GM23338 (cell line): ENCODE data around the gene MYO15B. TPM values are rescaled to one million over a fixed set of nuclear protein-coding genes. Genes with fewer than 3 reads are reported as not detected.

ENCODE experiments used
- ATAC-seq: fragments of 200-7000 bp; cut with Tn5 transposase; 3 replicates; pipeline ENCODE4 v1.9.1; 2020
- DNase-seq: peaks from one replicate; pipeline ENCODE4 v3.0.0-alpha.2; 2015; ENCODE audit warnings: low spot score
- H2AFZ ChIP-seq: fragments of 200-600 bp; sonication (generic); 2 replicates; pipeline ENCODE4 v1.8.0; 2016; ENCODE audit warnings: antibody characterized with exemption, mild to moderate bottlenecking, moderate library complexity
- H3F3A ChIP-seq: fragments of 200-600 bp; sonication (generic); replicated peaks from 2 replicates; pipeline ENCODE4 v1.8.0; 2017; ENCODE audit warnings: antibody characterized with exemption, mixed run types, low read depth
- H3K27ac ChIP-seq: fragments of 200-600 bp; sonication (generic); 2 replicates; pipeline ENCODE4 v1.6.1; 2016; ENCODE audit warnings: low read depth
- H3K27me3 ChIP-seq: fragments of 200-600 bp; sonication (generic); 2 replicates; pipeline ENCODE4 v1.8.0; 2016; ENCODE audit warnings: mild to moderate bottlenecking, mixed run types, moderate library complexity; ENCODE audit not compliant: insufficient read depth
- H3K36me3 ChIP-seq: fragments of 200-600 bp; sonication (generic); 2 replicates; pipeline ENCODE4 v1.8.0; 2016; ENCODE audit warnings: mild to moderate bottlenecking; ENCODE audit not compliant: insufficient read depth
- H3K4me1 ChIP-seq: fragments of 200-600 bp; sonication (generic); 2 replicates; pipeline ENCODE4 v1.8.0; 2016; ENCODE audit warnings: mild to moderate bottlenecking, moderate library complexity; ENCODE audit not compliant: insufficient read depth
- H3K4me2 ChIP-seq: fragments of 200-600 bp; sonication (generic); 2 replicates; pipeline ENCODE4 v1.7.1; 2017; ENCODE audit warnings: mixed run types
- H3K4me3 ChIP-seq: fragments of 200-600 bp; sonication (generic); 2 replicates; pipeline ENCODE4 v1.6.1; 2016; ENCODE audit warnings: mixed run types
- H3K79me2 ChIP-seq: fragments of 200-600 bp; sonication (generic); replicated peaks from 2 replicates; pipeline ENCODE4 v1.8.0; 2017; ENCODE audit warnings: mild to moderate bottlenecking; ENCODE audit not compliant: insufficient read depth
- H3K9me2 ChIP-seq: fragments of 200-600 bp; sonication (generic); 2 replicates; pipeline ENCODE4 v1.8.0; 2017; ENCODE audit not compliant: insufficient read depth
- H4K20me1 ChIP-seq: fragments of 200-600 bp; sonication (generic); replicated peaks from 2 replicates; pipeline ENCODE4 v1.8.0; 2017; ENCODE audit warnings: mild to moderate bottlenecking; ENCODE audit not compliant: insufficient read depth
- H3K27ac Mint-ChIP-seq: 2 replicates; pipeline ENCODE4 v1.8.0; 2020; ENCODE audit warnings: inconsistent platforms, mild to moderate bottlenecking, moderate library complexity, mixed read lengths
- H3K27me3 Mint-ChIP-seq: 3 replicates; pipeline ENCODE4 v1.8.0; 2022; ENCODE audit warnings: low read depth, mild to moderate bottlenecking, moderate library complexity, mixed read lengths, inconsistent platforms; ENCODE audit not compliant: insufficient read depth, poor library complexity
- H3K36me3 Mint-ChIP-seq: 3 replicates; pipeline ENCODE4 v1.8.0; 2021; ENCODE audit warnings: low read depth, mild to moderate bottlenecking, inconsistent platforms, moderate library complexity, mixed read lengths
- H3K4me1 Mint-ChIP-seq: 3 replicates; pipeline ENCODE4 v1.8.0; 2020; ENCODE audit warnings: mild to moderate bottlenecking, inconsistent platforms, mixed read lengths
- H3K4me3 Mint-ChIP-seq: 3 replicates; pipeline ENCODE4 v1.8.0; 2021; ENCODE audit warnings: moderate library complexity, mild to moderate bottlenecking, inconsistent platforms, mixed read lengths
- H3K9me3 Mint-ChIP-seq: 3 replicates; pipeline ENCODE4 v1.8.0; 2020; ENCODE audit warnings: moderate library complexity, mild to moderate bottlenecking, inconsistent platforms, mixed read lengths
- CREB1 ChIP-seq: fragments of 250-450 bp; sonication (Bioruptor Pico); IDR thresholded peaks from 2 replicates; pipeline ENCODE4 v1.5.0; 2020; ENCODE audit warnings: low read depth, mild to moderate bottlenecking, moderate library complexity
- CTCF ChIP-seq, 2 experiments: fragments of 200-600 bp in 1 of 2; sonication (generic) in 1 of 2; conservative IDR thresholded peaks; 2 replicates each; pipeline versions ENCODE4 v1.5.1 to v1.6.1; 2016 to 2017; ENCODE audit warnings: antibody characterized with exemption in 2 of 2, low read depth in 2 of 2, mild to moderate bottlenecking in 2 of 2, moderate library complexity in 1 of 2
- ETS1 ChIP-seq: IDR thresholded peaks from 2 replicates; pipeline ENCODE4 v1.6.1; 2016; ENCODE audit warnings: antibody characterized with exemption
- EZH2 ChIP-seq: fragments of 200-600 bp; sonication (generic); IDR thresholded peaks from one replicate; pipeline ENCODE4 v1.8.0; 2017; ENCODE audit warnings: antibody characterized with exemption, mild to moderate bottlenecking, low read depth; ENCODE audit not compliant: unreplicated experiment
- EZH2phosphoT487 ChIP-seq: fragments of 200-600 bp; sonication (generic); IDR thresholded peaks from one replicate; pipeline ENCODE4 v1.8.1; 2018; ENCODE audit warnings: antibody characterized with exemption; ENCODE audit not compliant: unreplicated experiment
- JUNB ChIP-seq: IDR thresholded peaks from one replicate; pipeline ENCODE4 v1.6.1; 2016; ENCODE audit warnings: antibody characterized with exemption; ENCODE audit not compliant: unreplicated experiment
- NANOG ChIP-seq: IDR thresholded peaks from 2 replicates; pipeline ENCODE4 v1.6.1; 2016; ENCODE audit warnings: antibody characterized with exemption, borderline replicate concordance
- POLR2AphosphoS5 ChIP-seq: IDR thresholded peaks from 2 replicates; pipeline ENCODE4 v1.6.1; 2016; ENCODE audit warnings: antibody characterized with exemption, low read depth
- REST ChIP-seq: IDR thresholded peaks from one replicate; pipeline ENCODE4 v1.6.1; 2018; ENCODE audit warnings: antibody characterized with exemption; ENCODE audit not compliant: unreplicated experiment
- STAT1 ChIP-seq: IDR thresholded peaks from one replicate; pipeline ENCODE4 v1.6.1; 2016; ENCODE audit warnings: antibody characterized with exemption; ENCODE audit not compliant: unreplicated experiment
- ZNF114 ChIP-seq: fragments of 250-450 bp; sonication (Bioruptor Pico); IDR thresholded peaks from 2 replicates; pipeline ENCODE4 v1.5.0; 2020; ENCODE audit warnings: mild to moderate bottlenecking, moderate library complexity
- ZNF331 ChIP-seq: fragments of 250-450 bp; sonication (Bioruptor Pico); IDR thresholded peaks from 2 replicates; pipeline ENCODE4 v1.5.0; 2020; ENCODE audit warnings: low read depth, mild to moderate bottlenecking, moderate library complexity
- ZNF462 ChIP-seq: fragments of 250-450 bp; sonication (Bioruptor Pico); IDR thresholded peaks from 2 replicates; pipeline ENCODE4 v1.5.0; 2020; ENCODE audit warnings: mild to moderate bottlenecking, moderate library complexity
- polyA plus RNA-seq: library from polyadenylated mRNA; unstranded; fragments of >200 nt; fragmentation: Nextera tagmentation; extraction: Ambion mirVana; gene quantifications from 2 replicates; pipeline ENCODE4 v1.2.1, GENCODE V29; 2016
- total RNA-seq: library from RNA; depleted of rRNA; stranded (reverse); fragments of >200 nt; shearing (Covaris generic); gene quantifications from 2 replicates; pipeline ENCODE4 v1.2.3, GENCODE V29; 2014

Gene MYO15B
- total and polyA plus RNA-seq, 2 experiments from 2014 or later = 6.6 to 12.4 TPM

- Histone ChIP-seq H3K9me2 (no peaks in the 10 kb centered on the region), H3K4me1 (peaks cover 8% of the 10 kb centered on the region), H3K4me2 (no peak overlapping the region), H4K20me1 (peaks cover 28% of the 10 kb centered on the region), H3F3A (peaks cover 11% of the 10 kb centered on the region), H3K79me2 (peaks cover 67% of the 10 kb centered on the region), H3K4me3 (no peak overlapping the region), H3K27me3 (no peaks in the 10 kb centered on the region), H3K36me3 (peaks cover 28% of the 10 kb centered on the region), H2AFZ (no peak overlapping the region), H3K27ac (no peak overlapping the region)
- TF ChIP-seq CTCF (conservative IDR thresholded peaks at IDR 0.05; ENCODE audit: low read depth in 2 of 2) = no peak
- TF ChIP-seq ETS1 = no peak
- no peak for TF ChIP-seq POLR2AphosphoS5
- TF ChIP-seq REST = no peak
- no peak for TF ChIP-seq NANOG
- no peak for TF ChIP-seq ZNF462 (CRISPR knock-in tag)
- TF ChIP-seq ZNF331 (CRISPR knock-in tag) = no peak
- TF ChIP-seq CREB1 (CRISPR knock-in tag) = no peak
- no peak for TF ChIP-seq JUNB
- TF ChIP-seq ZNF114 (CRISPR knock-in tag) = no peak
- no peak for TF ChIP-seq STAT1
- no peak for TF ChIP-seq EZH2
- TF ChIP-seq EZH2phosphoT487 = no peak
- ATAC-seq (no peak), DNase-seq (no peak)
- Mint-ChIP-seq H3K27ac (no peak overlapping the region), H3K9me3 (no peaks in the 10 kb centered on the region), H3K4me1 (peaks cover 5% of the 10 kb centered on the region), H3K27me3 (peaks cover 5% of the 10 kb centered on the region), H3K4me3 (no peak overlapping the region), H3K36me3 (peaks cover 52% of the 10 kb centered on the region)
Observed at GRCh38 chr17:75672011-75672410, 84.4 kb downstream of the MYO15B start.
